Fibroblast of lung (primary cell): ENCODE measurements around the gene ZNF175.

Experiments
- EZH2 ChIP-seq: IDR thresholded peaks from 2 replicates; pipeline ENCODE4 v1.5.1; 2012; ENCODE audit warnings: low read length, control low read depth, mild to moderate bottlenecking; ENCODE audit errors: missing control alignments
- TF ChIP-seq, protein P1 (sequence below), 2 donors: IDR thresholded peaks in 1 of 2; conservative IDR thresholded peaks in 1 of 2; 1 replicate in 1 of 2; 2 replicates in 1 of 2; pipeline ENCODE4 v1.5.1; 2011 to 2012; ENCODE audit warnings: low read length in 2 of 2, control low read depth in 1 of 2, inconsistent platforms in 1 of 2, low read depth in 1 of 2, mild to moderate bottlenecking in 1 of 2

DNA sequence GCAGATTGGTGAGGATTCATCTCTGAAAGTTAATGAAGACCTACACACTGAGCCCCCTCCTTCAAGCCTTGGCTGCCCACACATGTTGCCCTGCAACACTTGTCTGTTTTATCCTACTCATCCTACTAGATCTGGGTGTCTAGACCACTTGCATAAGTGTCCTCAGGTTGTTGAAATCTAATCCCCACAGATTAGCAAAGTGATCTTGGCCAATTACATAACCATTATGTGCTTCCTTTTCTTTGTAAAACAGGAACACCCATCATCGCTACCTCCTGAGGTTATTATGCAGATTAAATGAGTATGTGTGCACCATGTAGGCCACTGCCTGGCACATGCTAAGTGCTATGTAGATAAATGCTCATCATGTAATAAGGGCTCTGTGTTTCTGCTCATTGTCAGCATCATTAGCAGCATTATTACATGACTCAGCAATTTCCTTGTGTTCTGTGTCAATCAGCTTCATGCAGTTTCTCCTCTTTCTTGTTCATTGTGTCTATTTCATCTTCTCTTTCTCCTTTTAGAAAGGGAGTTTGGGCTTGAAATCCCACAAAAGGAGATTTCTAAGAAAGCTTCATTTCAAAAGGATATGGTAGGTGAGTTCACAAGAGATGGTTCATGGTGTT is 15.1 kb downstream of the ZNF175 start:
- TF ChIP-seq, protein P1, sequence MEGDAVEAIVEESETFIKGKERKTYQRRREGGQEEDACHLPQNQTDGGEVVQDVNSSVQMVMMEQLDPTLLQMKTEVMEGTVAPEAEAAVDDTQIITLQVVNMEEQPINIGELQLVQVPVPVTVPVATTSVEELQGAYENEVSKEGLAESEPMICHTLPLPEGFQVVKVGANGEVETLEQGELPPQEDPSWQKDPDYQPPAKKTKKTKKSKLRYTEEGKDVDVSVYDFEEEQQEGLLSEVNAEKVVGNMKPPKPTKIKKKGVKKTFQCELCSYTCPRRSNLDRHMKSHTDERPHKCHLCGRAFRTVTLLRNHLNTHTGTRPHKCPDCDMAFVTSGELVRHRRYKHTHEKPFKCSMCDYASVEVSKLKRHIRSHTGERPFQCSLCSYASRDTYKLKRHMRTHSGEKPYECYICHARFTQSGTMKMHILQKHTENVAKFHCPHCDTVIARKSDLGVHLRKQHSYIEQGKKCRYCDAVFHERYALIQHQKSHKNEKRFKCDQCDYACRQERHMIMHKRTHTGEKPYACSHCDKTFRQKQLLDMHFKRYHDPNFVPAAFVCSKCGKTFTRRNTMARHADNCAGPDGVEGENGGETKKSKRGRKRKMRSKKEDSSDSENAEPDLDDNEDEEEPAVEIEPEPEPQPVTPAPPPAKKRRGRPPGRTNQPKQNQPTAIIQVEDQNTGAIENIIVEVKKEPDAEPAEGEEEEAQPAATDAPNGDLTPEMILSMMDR (conservative IDR thresholded peaks at IDR 0.05 in 1 of 2, IDR thresholded peaks at IDR 0.05 in 1 of 2; ENCODE audit: low read depth in 1 of 2, low read length in 2 of 2) = no peak
- no peak for TF ChIP-seq EZH2
